GM18861 (cell line): Measurements from ENCODE around the gene OFD1.
"Not testable (repeated sequence)": the region's sequence is repeated elsewhere in the genome, so short reads cannot be mapped to it uniquely, and the experiment has no call there.

Experiments used
- ATAC-seq: cut with Tn5 transposase; IDR thresholded peaks from one replicate; pipeline ENCODE4 v1.9.1; 2021; ENCODE audit not compliant: unreplicated experiment

Gene OFD1

GRCh38 chrX:13703135-13703534 lies 31.4 kb upstream of the OFD1 start:
- no peak for ATAC-seq

- ATAC-seq: no peak
These were observed 31.0 kb upstream of the OFD1 start for GRCh38 chrX:13703589-13703988.

- ATAC-seq: no peak
These were observed 23.4 kb upstream of the OFD1 start for GRCh38 chrX:13711141-13711540.

GRCh38 chrX:13716455-13716854 lies 18.1 kb upstream of the OFD1 start:
- no peak for ATAC-seq

GRCh38 chrX:13716905-13717304 lies 17.6 kb upstream of the OFD1 start:
- ATAC-seq: no peak

- ATAC-seq: no peak
These were observed 16.7 kb upstream of the OFD1 start for GRCh38 chrX:13717700-13718472.

GRCh38 chrX:13719192-13719856 lies 15.2 kb upstream of the OFD1 start:
- no peak for ATAC-seq

- no peak for ATAC-seq
These were observed 13.2 kb upstream of the OFD1 start for GRCh38 chrX:13721371-13721770.

GRCh38 chrX:13721819-13722519 lies 12.6 kb upstream of the OFD1 start:
- ATAC-seq: no peak

- ATAC-seq: not testable (repeated sequence)
These were observed 9.7 kb upstream of the OFD1 start for GRCh38 chrX:13724878-13725277.

GRCh38 chrX:13726583-13726982 lies 8.0 kb upstream of the OFD1 start:
- ATAC-seq: not testable (repeated sequence)

- not testable (repeated sequence) for ATAC-seq
These were observed 4.0 kb upstream of the OFD1 start for GRCh38 chrX:13730523-13730922.

GRCh38 chrX:13732246-13733067 lies 2.1 kb upstream of the OFD1 start:
- ATAC-seq: no peak

GRCh38 chrX:13733506-13733905 lies 1.0 kb upstream of the OFD1 start:
- no peak for ATAC-seq

- ATAC-seq: no peak
These were observed 7.1 kb downstream of the OFD1 start for GRCh38 chrX:13741695-13742094.

GRCh38 chrX:13742397-13743176 lies 8.0 kb downstream of the OFD1 start:
- peak; percentile 84 for ATAC-seq

GRCh38 chrX:13747836-13748235 lies 13.3 kb downstream of the OFD1 start:
- no peak for ATAC-seq

GRCh38 chrX:13748486-13748885 lies 13.9 kb downstream of the OFD1 start:
- ATAC-seq: no peak

GRCh38 chrX:13750204-13750603 lies 15.7 kb downstream of the OFD1 start:
- ATAC-seq: no peak

GRCh38 chrX:13750812-13751211 lies 16.3 kb downstream of the OFD1 start:
- ATAC-seq: peak; percentile 38
